SH-SY5Y (cell line): ENCODE results near the gene KCNJ6.

Experiments
- GATA2 ChIP-seq: IDR thresholded peaks from 2 replicates; pipeline ENCODE4 v1.6.1; 2011; ENCODE audit warnings: mild to moderate bottlenecking, low read depth, low read length
- GATA3 ChIP-seq: IDR thresholded peaks from 2 replicates; pipeline ENCODE4 v1.6.1; 2011; ENCODE audit warnings: low read depth, mild to moderate bottlenecking, low read length, moderate library complexity

- no peak for TF ChIP-seq GATA3
- TF ChIP-seq GATA2 = no peak
Observed at GRCh38 chr21:37799211-37800056, 116.8 kb downstream of the KCNJ6 start.
